Measurements from ENCODE around the gene ZSWIM7.

- TF ChIP-seq, protein P1, sequence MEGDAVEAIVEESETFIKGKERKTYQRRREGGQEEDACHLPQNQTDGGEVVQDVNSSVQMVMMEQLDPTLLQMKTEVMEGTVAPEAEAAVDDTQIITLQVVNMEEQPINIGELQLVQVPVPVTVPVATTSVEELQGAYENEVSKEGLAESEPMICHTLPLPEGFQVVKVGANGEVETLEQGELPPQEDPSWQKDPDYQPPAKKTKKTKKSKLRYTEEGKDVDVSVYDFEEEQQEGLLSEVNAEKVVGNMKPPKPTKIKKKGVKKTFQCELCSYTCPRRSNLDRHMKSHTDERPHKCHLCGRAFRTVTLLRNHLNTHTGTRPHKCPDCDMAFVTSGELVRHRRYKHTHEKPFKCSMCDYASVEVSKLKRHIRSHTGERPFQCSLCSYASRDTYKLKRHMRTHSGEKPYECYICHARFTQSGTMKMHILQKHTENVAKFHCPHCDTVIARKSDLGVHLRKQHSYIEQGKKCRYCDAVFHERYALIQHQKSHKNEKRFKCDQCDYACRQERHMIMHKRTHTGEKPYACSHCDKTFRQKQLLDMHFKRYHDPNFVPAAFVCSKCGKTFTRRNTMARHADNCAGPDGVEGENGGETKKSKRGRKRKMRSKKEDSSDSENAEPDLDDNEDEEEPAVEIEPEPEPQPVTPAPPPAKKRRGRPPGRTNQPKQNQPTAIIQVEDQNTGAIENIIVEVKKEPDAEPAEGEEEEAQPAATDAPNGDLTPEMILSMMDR (conservative IDR thresholded peaks at IDR 0.05) = no peak
- TF ChIP-seq EZH2 (IDR thresholded peaks at IDR 0.05; ENCODE audit: low read depth) = no peak
Observed at GRCh38 chr17:15966879-15967248, 32.6 kb downstream of the ZSWIM7 start.
